GM23248 (cell line): ENCODE measurements around the gene RBP3. TPM values are rescaled to one million over a fixed set of nuclear protein-coding genes. Genes with fewer than 3 reads are reported as not detected.

ENCODE experiments used
- DNase-seq: peaks from one replicate; pipeline ENCODE4 v3.0.0-alpha.2; 2015
- H2AFZ ChIP-seq: fragments of 200-600 bp; sonication (generic); 2 replicates; pipeline ENCODE4 v1.6.1; 2016; ENCODE audit warnings: antibody characterized with exemption
- H3F3A ChIP-seq: fragments of 200-600 bp; sonication (generic); 2 replicates; pipeline ENCODE4 v1.6.1; 2016; ENCODE audit warnings: mild to moderate bottlenecking, antibody characterized with exemption, mixed run types; ENCODE audit not compliant: insufficient read depth
- H3K27ac ChIP-seq: fragments of 200-600 bp; sonication (generic); 2 replicates; pipeline ENCODE4 v1.5.1; 2016; ENCODE audit warnings: mild to moderate bottlenecking
- H3K27me3 ChIP-seq: fragments of 200-600 bp; sonication (generic); replicated peaks from 2 replicates; pipeline ENCODE4 v1.6.1; 2016; ENCODE audit warnings: mild to moderate bottlenecking; ENCODE audit not compliant: insufficient read depth
- H3K36me3 ChIP-seq: fragments of 200-600 bp; sonication (generic); 2 replicates; pipeline ENCODE4 v1.6.1; 2016; ENCODE audit warnings: low read depth, mild to moderate bottlenecking
- H3K4me1 ChIP-seq: fragments of 200-600 bp; sonication (generic); 2 replicates; pipeline ENCODE4 v1.6.1; 2016; ENCODE audit warnings: mild to moderate bottlenecking; ENCODE audit not compliant: insufficient read depth
- H3K4me2 ChIP-seq: fragments of 200-600 bp; sonication (generic); one replicate; pipeline ENCODE4 v1.6.1; 2016; ENCODE audit warnings: mild to moderate bottlenecking; ENCODE audit not compliant: unreplicated experiment
- H3K4me3 ChIP-seq: fragments of 200-600 bp; sonication (generic); 2 replicates; pipeline ENCODE4 v1.5.1; 2016; ENCODE audit warnings: mild to moderate bottlenecking
- H3K79me2 ChIP-seq: fragments of 200-600 bp; sonication (generic); 2 replicates; pipeline ENCODE4 v1.6.1; 2016; ENCODE audit warnings: mild to moderate bottlenecking; ENCODE audit not compliant: insufficient read depth
- H3K9ac ChIP-seq: fragments of 200-600 bp; sonication (generic); 2 replicates; pipeline ENCODE4 v1.6.1; 2016; ENCODE audit warnings: mild to moderate bottlenecking
- H3K9me2 ChIP-seq: fragments of 200-600 bp; sonication (generic); 2 replicates; pipeline ENCODE4 v1.6.1; 2016; ENCODE audit warnings: mixed run types, mild to moderate bottlenecking, moderate library complexity; ENCODE audit not compliant: insufficient read depth
- H3K9me3 ChIP-seq: fragments of 200-600 bp; sonication (generic); one replicate; pipeline ENCODE4 v1.6.1; 2017; ENCODE audit warnings: low read depth
- H4K20me1 ChIP-seq: fragments of 200-600 bp; sonication (generic); 2 replicates; pipeline ENCODE4 v1.6.0; 2016; ENCODE audit not compliant: insufficient read depth
- EZH2 ChIP-seq: fragments of 200-600 bp; sonication (generic); IDR thresholded peaks from 2 replicates; pipeline ENCODE4 v1.6.1; 2018; ENCODE audit warnings: antibody characterized with exemption, mild to moderate bottlenecking; ENCODE audit not compliant: insufficient read depth, poor library complexity, severe bottlenecking
- EZH2phosphoT487 ChIP-seq: fragments of 200-600 bp; sonication (generic); IDR thresholded peaks from 2 replicates; pipeline ENCODE4 v1.6.1; 2018; ENCODE audit warnings: antibody characterized with exemption, moderate library complexity, mild to moderate bottlenecking, low read depth; ENCODE audit not compliant: insufficient read depth
- WGBS, 2 experiments: methylation state at CpG; one replicate each; pipeline ENCODE4 v1.1.6; 2015 to 2017; ENCODE audit warnings: low lambda C conversion rate in 2 of 2, low coverage in 1 of 2; ENCODE audit errors: missing lambda C conversion rate in 2 of 2; 5-methylcytosine and 5-hydroxymethylcytosine counted together
- in situ Hi-C: fragments of 300-500 bp; cut with MboI; formaldehyde crosslinking; loops from 2 replicates; pipeline ENCODE4 v1.15.0; 2020
- polyA plus RNA-seq: library from polyadenylated mRNA; unstranded; fragments of >200 nt; fragmentation: Nextera tagmentation; extraction: Ambion mirVana; gene quantifications from 2 replicates; pipeline ENCODE4 v1.2.1, GENCODE V29; 2016
- total RNA-seq: library from RNA; depleted of rRNA; stranded (reverse); fragments of >200 nt; shearing (Covaris generic); gene quantifications from 2 replicates; pipeline ENCODE4 v1.2.3, GENCODE V29; 2014

Gene RBP3
- total and polyA plus RNA-seq, 2 experiments from 2014 or later, result not detected

- in situ Hi-C loops, result no loop called here
- WGBS, 2 experiments, result 57% methylated on average over 8 of the region's 8 CpGs
- no peaks in the 10 kb centered on the region for H3K9me3 ChIP-seq
Observed at GRCh38 chr10:47319784-47320183, 28.4 kb upstream of the RBP3 start.

GRCh38 chr10:47320812-47321211, 27.4 kb upstream of the RBP3 start:
- H3K4me1 ChIP-seq, result no peaks in the 10 kb centered on the region
- TF ChIP-seq EZH2 (no peak), EZH2phosphoT487 (no peak)
- H3K36me3 ChIP-seq, result no peaks in the 10 kb centered on the region
- no peak overlapping the region for H3K4me3 ChIP-seq
- in situ Hi-C loops, result no loop called here
- H3K9me3 ChIP-seq, result no peaks in the 10 kb centered on the region
- no peak overlapping the region for H3K4me2 ChIP-seq
- 36 to 40% methylated on average over 6 of the region's 6 CpGs for WGBS, 2 experiments
- peaks cover 29% of the 10 kb centered on the region for H3K27me3 ChIP-seq
- H3K9ac ChIP-seq, result no peak overlapping the region
- no peak overlapping the region for H2AFZ ChIP-seq
- no peaks in the 10 kb centered on the region for H4K20me1 ChIP-seq
- H3K9me2 ChIP-seq, result no peaks in the 10 kb centered on the region
- H3K27ac ChIP-seq, result no peak overlapping the region
- H3K79me2 ChIP-seq, result no peaks in the 10 kb centered on the region
- DNase-seq, result no peak
- H3F3A ChIP-seq, result no peaks in the 10 kb centered on the region

More at GRCh38 chr10:47319784-47320183, 28.4 kb upstream of the RBP3 start:
- no peak for DNase-seq
- Histone ChIP-seq H3K9ac (no peak overlapping the region), H3K27me3 (peaks cover 29% of the 10 kb centered on the region), H3K79me2 (no peaks in the 10 kb centered on the region), H4K20me1 (no peaks in the 10 kb centered on the region), H2AFZ (no peak overlapping the region), H3K4me3 (no peak overlapping the region), H3K4me1 (no peaks in the 10 kb centered on the region), H3K9me2 (no peaks in the 10 kb centered on the region), H3K27ac (no peak overlapping the region), H3K4me2 (no peak overlapping the region), H3F3A (no peaks in the 10 kb centered on the region), H3K36me3 (no peaks in the 10 kb centered on the region)
- TF ChIP-seq EZH2 (no peak), EZH2phosphoT487 (no peak)

GRCh38 chr10:47321521-47322195, 26.5 kb upstream of the RBP3 start:
- Histone ChIP-seq H3K4me1 (no peaks in the 10 kb centered on the region), H3K4me2 (no peak overlapping the region), H4K20me1 (no peaks in the 10 kb centered on the region), H3K27ac (no peak overlapping the region), H3K9me2 (no peaks in the 10 kb centered on the region), H3K36me3 (no peaks in the 10 kb centered on the region), H3K79me2 (no peaks in the 10 kb centered on the region), H2AFZ (no peak overlapping the region), H3K9ac (no peak overlapping the region), H3K9me3 (no peaks in the 10 kb centered on the region), H3K27me3 (peaks cover 29% of the 10 kb centered on the region), H3K4me3 (no peak overlapping the region), H3F3A (no peaks in the 10 kb centered on the region)
- DNase-seq, result no peak
- 35 to 39% methylated on average over 7 to 8 of the region's 8 CpGs for WGBS, 2 experiments
- in situ Hi-C loops, result no loop called here
- no peak for TF ChIP-seq EZH2phosphoT487
- TF ChIP-seq EZH2, result no peak

GRCh38 chr10:47322300-47323061, 25.7 kb upstream of the RBP3 start, which contains the start of gene GDF2:
Gene GDF2, plus strand, starts transcription at chr10:47322454. Its CDS starts 215 bp downstream, at chr10:47322669.
- Histone ChIP-seq H3K36me3 (no peaks in the 10 kb centered on the region), H4K20me1 (no peaks in the 10 kb centered on the region), H3K27ac (no peak within 1 kb of the TSS), H3F3A (no peaks in the 10 kb centered on the region), H3K9me3 (no peaks in the 10 kb centered on the region), H3K4me2 (no peak within 1 kb of the TSS), H3K9me2 (no peaks in the 10 kb centered on the region), H2AFZ (no peak within 1 kb of the TSS), H3K4me1 (no peaks in the 10 kb centered on the region), H3K4me3 (no peak within 1 kb of the TSS), H3K79me2 (no peaks in the 10 kb centered on the region), H3K27me3 (peaks cover 29% of the 10 kb centered on the region), H3K9ac (no peak within 1 kb of the TSS)
- in situ Hi-C loops, result no loop called here
- DNase-seq, result no peak
- no peak for TF ChIP-seq EZH2phosphoT487
- no peak for TF ChIP-seq EZH2
- 69 to 72% methylated on average over 35 of the region's 35 CpGs for WGBS, 2 experiments
